Left kidney (tissue), 2 donors: Measurements from ENCODE around the gene HLA-DPA1. TPM values are rescaled to one million over a fixed set of nuclear protein-coding genes. Genes with fewer than 3 reads are reported as not detected.
A peak's percentile ranks its signal among the peaks of the same experiment; 100 is the strongest.

Experiments used
- DNase-seq: peaks from one replicate; pipeline ENCODE4 v3.0.0-alpha.2; 2013
- polyA plus RNA-seq: library from polyadenylated mRNA; unstranded; fragments of 120-200 nt; gene quantifications from one replicate; pipeline ENCODE4 v1.2.1, GENCODE V29; 2013; ENCODE audit not compliant: insufficient read length

Gene HLA-DPA1
- polyA plus RNA-seq, 1 donor = 20.2 TPM

DNA sequence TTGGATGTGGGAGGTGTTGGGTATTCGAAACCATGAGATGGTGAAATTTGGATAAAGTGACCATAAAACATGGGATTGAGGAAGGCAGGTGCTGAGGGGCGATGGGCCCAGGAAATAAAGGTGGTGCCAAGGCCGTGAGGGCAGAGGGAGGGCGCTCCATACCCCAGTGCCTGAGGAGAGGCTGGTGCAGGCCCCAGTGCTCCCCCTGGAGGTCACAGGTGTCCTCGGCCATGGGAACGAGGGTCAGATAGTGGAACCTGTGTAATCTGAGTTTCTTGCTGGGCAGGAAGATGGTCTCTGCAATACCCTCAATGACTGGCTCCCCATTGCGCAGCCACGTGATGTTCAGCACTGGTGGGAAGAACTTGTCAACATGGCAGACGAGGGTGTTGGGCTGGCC lies 18.5 kb upstream of the HLA-DPA1 start:
- no peak for DNase-seq

DNA sequence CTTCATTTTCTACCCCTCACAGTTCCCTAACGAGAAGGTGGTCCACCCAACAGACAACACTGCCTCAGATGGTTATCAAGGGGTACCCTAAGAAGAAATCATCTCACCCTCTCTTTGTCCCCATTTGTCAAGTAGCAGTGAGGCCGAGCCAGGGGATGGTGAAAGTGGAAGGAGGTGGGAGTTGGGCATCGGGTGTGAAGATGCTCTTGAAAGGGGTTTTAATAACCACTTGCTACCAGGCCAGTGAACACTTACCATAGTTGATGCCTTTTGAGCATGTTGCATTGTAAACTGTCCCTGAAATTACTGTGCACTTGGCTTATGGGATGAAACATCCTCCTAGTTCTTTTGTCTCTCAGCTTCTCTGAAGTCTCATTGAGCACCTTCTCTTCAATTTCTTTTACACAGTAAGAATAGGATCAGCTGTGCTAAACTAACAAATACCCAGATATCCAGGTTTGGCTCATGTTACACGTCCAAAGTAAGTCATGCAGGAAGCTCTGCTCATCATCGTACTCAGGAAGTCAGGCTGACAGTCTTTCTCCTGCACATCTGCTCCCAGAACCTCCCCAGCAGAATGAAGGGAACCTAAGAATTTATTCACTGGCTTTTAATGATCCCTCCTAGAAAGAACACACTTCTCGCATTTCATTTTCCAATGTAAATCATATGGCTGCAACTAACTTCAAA lies 15.6 kb upstream of the HLA-DPA1 start:
- no peak for DNase-seq

DNA sequence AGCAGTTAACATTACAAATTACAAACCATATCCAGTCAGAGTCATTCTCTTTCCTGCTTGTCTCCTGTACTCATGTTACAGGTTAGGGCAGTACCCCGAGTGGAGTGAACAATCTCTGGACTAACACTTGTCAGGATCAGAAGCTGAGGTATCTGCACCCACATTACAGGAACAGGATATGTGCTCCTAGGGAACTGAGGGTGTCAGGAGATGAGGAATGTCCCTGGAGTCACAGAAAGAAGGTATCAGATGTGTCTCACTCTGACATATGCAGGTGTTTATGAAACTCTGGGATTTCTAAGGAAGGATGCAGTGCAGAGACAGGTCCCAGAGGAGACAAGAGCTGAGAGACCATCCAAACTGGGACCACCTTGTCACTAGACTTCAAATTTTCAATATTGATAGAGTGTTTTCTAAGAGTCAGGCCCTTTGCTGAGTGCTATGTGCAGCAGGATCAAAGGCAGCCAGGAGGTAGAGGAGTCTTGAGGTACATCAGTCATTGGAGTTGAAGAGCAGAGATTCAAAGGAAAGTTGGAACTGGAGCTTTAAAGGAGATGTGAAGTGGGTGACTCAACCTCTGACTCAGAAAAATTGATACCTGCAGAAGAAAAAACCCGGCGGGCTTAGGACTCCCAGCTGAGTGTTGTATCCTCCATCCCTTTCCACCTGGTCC lies 14.9 kb upstream of the HLA-DPA1 start:
- no peak for DNase-seq

GRCh38 chr6:33085627-33086026 lies 12.2 kb upstream of the HLA-DPA1 start:
- no peak for DNase-seq

- DNase-seq = no peak
Measured at GRCh38 chr6:33082702-33083101, 9.3 kb upstream of the HLA-DPA1 start.

- DNase-seq = no peak
Measured at GRCh38 chr6:33081098-33081824, 7.8 kb upstream of the HLA-DPA1 start.

GRCh38 chr6:33080127-33081089 lies 7.0 kb upstream of the HLA-DPA1 start:
- peak; percentile 76 for DNase-seq

GRCh38 chr6:33079580-33079979 lies 6.1 kb upstream of the HLA-DPA1 start:
- no peak for DNase-seq

DNA sequence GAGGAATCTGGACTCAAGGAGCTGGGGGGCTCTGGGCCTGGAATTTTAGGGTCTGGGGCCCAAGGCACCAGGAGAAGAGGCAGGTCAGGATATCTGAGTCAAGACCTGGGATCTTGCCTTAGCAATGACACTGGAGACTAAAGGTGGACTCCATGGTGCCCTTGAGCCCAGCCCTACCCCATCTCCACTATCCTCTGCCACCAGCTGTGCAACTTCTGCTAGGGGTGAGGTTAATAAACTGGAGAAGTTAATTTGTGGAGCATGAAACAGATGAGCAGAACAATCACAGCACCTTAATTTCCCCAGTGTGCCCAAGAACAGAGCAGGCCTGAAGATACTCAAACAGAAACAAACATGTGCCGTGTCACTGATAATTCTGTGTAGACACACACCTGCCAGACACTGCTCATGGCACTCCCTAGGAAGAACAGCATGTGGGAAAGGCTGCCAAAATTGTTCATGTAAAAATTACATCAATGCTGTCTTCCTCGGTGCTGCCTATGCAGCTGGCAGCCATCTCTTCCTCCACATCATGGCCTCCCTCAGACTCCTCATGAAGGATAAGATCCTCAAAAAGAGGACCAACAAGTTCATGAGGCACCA lies 5.6 kb upstream of the HLA-DPA1 start:
- no peak for DNase-seq

DNA sequence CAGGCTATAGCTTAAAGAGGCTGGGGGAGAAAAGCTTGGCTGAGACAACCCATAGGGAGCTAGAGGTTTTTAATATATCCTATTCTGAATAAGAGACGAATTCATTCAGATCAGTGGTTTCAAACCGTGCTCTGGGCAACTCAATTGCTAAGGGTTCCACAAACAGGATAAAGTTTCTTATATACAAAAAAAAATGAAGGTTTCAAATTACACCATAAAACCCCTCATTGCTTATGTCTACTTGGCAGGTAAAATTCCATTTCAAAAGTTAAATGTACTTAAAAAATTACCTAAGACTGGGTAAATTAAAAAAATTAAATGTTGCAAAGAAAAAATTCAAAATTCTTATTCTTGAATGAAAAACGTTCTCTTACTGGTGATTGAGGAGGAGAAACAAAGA lies 5.0 kb upstream of the HLA-DPA1 start:
- no peak for DNase-seq

DNA sequence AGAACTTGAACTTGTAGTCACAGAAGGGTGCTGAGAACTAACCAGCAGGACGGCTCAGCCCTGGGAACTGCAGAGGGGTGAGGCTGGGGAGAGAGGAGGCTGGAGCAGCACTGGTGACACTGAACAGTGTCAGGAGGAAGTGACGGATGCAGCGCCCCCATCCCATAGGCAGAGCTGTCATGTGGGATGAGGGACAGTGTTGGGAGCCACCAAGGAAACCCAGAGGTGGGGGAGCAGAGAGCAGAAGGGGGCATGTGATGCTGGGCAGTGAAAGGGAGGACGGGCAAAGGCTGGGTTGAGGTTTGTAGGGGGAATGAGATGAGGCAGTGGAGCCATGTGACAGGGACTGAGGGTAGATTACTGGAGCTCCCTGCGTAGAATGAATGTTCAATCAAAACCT lies 4.5 kb upstream of the HLA-DPA1 start:
- DNase-seq = no peak

GRCh38 chr6:33076406-33076934 lies 3.0 kb upstream of the HLA-DPA1 start:
- DNase-seq = no peak

DNA sequence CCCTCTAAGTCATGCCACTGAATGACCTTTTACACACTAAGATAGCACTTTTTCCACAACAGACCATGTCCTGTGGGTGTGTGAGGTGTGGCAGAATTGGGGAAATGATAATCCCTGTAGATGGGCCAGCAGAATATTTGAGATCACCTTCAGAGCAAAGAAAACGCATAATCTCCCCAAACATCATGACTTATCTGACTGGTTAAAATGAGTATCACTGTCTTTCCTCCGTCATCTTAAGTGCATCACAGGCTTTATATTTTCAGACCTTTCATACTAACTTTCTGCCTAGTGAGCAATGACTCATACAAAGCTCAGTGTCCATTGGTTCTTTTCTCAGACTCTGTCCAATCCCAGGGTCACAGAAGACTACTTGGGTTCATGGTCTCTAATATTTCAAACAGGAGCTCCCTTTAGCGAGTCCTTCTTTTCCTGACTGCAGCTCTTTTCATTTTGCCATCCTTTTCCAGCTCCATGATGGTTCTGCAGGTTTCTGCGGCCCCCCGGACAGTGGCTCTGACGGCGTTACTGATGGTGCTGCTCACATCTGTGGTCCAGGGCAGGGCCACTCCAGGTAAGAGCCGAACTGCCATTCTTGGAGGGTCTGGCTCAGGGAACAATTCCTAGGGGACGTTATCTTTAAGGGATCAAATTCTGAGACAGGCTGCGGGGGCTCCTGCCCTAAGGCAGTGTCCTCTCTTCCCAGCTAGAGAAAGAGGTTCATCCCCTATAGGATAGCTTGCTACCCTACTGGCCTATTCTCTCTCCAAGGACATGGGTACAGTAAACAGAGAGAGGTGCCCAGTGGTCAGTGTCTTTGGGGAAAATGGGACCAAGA lies 2.3 kb upstream of the HLA-DPA1 start, which contains the start of gene HLA-DPB1:
HLA-DPB1 (plus strand) TSS at position 423 of the 838 bp plus-strand sequence; CDS start at position 475, 52 bp downstream.
- peak; percentile 47 for DNase-seq

DNA sequence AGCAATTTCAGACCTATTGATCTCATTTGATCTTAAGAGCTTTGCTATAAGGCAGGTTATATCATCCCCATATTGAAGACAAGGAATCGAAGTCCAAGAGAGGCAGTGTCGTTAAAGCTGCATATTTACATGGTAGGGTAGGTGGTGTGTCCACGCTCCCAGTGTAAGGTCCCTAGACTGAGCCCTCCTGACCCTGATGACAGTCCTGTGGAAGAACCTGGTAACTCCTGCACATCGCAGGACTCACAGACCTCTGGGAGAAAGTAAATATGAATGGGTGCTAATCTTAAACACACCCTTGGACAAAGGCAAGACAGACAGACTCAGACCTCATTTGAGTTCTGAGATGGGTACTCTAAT lies 1.7 kb upstream of the HLA-DPA1 start:
- DNase-seq = no peak

GRCh38 chr6:33072508-33073100 lies 845 bp downstream of the HLA-DPA1 start:
- DNase-seq = no peak

DNA sequence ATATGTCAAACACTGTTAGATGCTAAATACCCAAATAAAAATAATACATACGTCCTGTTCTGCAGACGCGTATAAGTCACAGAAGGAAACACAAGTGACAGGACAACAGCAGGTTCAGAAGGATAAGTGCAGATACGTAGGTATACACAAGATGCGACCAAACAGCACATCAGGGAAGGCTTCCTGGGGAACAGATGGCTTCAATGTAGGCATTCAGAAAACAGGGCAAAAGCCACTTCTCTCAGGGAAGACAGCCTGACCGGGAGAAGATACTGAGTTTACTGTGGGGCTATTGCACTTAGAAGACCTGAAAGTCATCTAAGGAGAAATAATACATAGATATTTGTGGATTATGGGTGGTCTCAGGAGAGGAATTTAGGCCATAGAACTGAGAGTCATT lies 1.9 kb downstream of the HLA-DPA1 start:
- DNase-seq = no peak

- DNase-seq = no peak
Measured at GRCh38 chr6:33070909-33071308, 2.5 kb downstream of the HLA-DPA1 start.

- DNase-seq = no peak
Measured at GRCh38 chr6:33069021-33069738, 4.3 kb downstream of the HLA-DPA1 start.

DNA sequence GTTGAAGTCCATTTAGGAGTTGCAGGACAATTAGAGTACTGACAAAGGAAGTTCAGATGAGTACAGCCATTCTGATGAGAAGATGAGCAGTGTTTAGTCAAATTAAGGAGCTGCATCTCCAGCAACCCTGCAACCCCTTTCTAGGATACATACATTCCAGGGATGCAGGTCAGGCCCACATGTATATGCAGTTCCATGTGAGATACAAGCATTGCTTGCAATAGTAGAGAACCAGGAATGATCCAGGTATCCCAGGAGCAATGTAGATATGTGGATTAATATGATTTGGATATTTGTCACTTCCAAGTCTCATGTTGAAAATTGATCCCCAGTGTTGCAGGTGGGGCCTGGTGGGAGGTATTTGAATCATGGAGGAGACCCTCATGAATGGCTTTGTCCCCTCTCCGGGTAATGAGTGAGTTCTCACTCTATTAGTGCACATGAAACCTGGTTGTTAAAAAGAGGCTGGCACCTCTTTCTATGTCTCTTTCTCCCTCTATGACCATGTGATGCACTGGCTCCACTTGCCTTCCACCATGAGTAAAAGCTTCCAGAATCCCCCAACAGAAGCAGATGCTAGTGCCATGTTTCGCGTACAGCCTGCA lies 6.4 kb downstream of the HLA-DPA1 start:
- no peak for DNase-seq
